Measurements from ENCODE around the gene RNF166. TPM values are rescaled to one million over a fixed set of nuclear protein-coding genes. Genes with fewer than 3 reads are reported as not detected.

RNF166 gene
- total RNA-seq, 1 donor from 2014 or later: 19.4 TPM

DNA sequence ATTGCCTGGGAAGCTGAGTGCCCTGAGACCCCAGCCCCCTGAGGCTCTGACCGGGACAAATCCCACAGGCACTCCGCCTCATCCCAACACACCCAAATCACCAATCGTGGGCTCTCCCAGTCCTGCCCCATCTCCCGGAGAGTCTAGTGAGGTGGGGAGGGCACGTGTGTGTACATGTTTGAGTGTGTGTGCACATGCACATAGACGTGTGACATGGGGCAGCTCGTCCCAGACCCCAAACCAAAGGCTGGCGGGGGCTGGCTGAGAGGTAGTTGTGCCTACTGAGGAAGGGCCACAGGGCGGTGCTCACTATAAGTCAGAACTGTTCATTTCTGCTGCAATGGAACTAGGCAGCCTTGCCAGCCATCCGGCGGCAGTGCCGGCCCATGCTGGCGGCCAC lies 28.5 kb downstream of the RNF166 start:
- H3K27me3 Mint-ChIP-seq: peaks cover 5% of the 10 kb centered on the region
- H3K27ac Mint-ChIP-seq: no peak overlapping the region
- H3K36me3 Mint-ChIP-seq (ENCODE audit: insufficient read depth): no peaks in the 10 kb centered on the region
- no peak for DNase-seq (ENCODE audit: low spot score, unreplicated experiment)
- TF ChIP-seq CTCF (IDR thresholded peaks at IDR 0.05; ENCODE audit: unreplicated experiment): no peak
- H3K4me1 Mint-ChIP-seq (ENCODE audit: low read depth): no peaks in the 10 kb centered on the region
- H3K4me3 Mint-ChIP-seq (ENCODE audit: low read depth): no peak overlapping the region
- no peaks in the 10 kb centered on the region for H3K9me3 Mint-ChIP-seq (ENCODE audit: low read depth)

GRCh38 chr16:88676502-88677242 lies 29.5 kb downstream of the RNF166 start:
- TF ChIP-seq CTCF (IDR thresholded peaks at IDR 0.05; ENCODE audit: unreplicated experiment): no peak
- no peak overlapping the region for H3K4me3 Mint-ChIP-seq (ENCODE audit: low read depth)
- no peaks in the 10 kb centered on the region for H3K9me3 Mint-ChIP-seq (ENCODE audit: low read depth)
- no peaks in the 10 kb centered on the region for H3K36me3 Mint-ChIP-seq (ENCODE audit: insufficient read depth)
- no peaks in the 10 kb centered on the region for H3K4me1 Mint-ChIP-seq (ENCODE audit: low read depth)
- no peaks in the 10 kb centered on the region for H3K27me3 Mint-ChIP-seq
- no peak for DNase-seq (ENCODE audit: low spot score, unreplicated experiment)
- H3K27ac Mint-ChIP-seq: no peak overlapping the region

DNA sequence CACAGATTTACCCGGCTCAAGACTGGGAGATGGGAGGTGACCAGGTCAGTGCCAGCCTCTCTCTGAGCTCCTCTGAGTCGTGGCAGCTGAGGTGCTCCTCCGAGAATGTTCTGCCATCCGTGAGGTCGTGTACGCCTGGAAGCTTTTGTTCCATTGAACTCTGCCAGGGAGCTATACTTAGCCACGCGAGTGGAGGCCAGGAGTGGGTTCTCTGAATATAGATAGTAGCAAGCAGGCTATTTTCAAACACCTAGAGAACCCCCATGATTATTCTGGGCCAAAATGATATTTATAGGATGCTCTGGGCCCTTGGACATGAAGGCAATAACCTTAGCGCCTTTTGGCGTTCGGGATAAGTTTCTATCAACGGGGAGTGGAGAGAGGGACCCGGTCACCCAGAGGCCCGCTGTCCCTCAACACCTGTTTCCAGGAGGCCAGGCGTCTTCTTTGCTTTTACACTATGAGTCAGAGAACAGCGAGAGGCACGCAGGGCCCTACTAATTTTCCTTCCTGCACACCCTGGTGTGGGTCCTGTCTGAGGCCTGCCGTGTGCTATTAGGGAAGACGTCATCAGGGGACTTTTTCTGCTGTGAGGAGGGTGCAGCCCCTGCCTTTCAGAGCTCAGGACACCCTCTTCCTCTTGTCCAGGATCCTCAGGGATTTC lies 32.4 kb downstream of the RNF166 start:
- no peaks in the 10 kb centered on the region for H3K36me3 Mint-ChIP-seq (ENCODE audit: insufficient read depth)
- H3K27me3 Mint-ChIP-seq: no peaks in the 10 kb centered on the region
- H3K9me3 Mint-ChIP-seq (ENCODE audit: low read depth): no peaks in the 10 kb centered on the region
- H3K4me3 Mint-ChIP-seq (ENCODE audit: low read depth): no peak overlapping the region
- H3K27ac Mint-ChIP-seq: no peak overlapping the region
- TF ChIP-seq CTCF (IDR thresholded peaks at IDR 0.05; ENCODE audit: unreplicated experiment): no peak
- no peak for DNase-seq (ENCODE audit: low spot score, unreplicated experiment)
- H3K4me1 Mint-ChIP-seq (ENCODE audit: low read depth): no peaks in the 10 kb centered on the region

DNA sequence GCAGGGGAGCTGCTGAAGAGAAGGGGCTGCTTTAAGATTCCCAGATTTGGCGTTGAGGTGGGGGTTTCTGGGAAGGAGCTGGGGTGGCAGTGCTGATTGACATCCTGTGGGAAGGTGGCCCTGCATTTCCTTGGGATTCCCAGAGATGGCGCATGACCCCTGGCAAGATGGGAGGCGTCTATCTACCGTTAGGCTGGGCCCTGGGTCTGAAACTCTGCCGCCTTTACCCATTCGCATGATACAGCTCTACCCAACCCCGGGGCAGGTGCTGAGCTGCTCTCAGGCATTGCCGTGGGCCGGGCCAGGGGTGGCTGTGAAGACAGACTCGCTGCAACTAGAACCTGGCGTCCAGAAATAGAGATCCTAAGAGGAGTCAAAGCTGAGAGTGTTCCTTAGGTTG lies 33.4 kb downstream of the RNF166 start:
- no peaks in the 10 kb centered on the region for H3K9me3 Mint-ChIP-seq (ENCODE audit: low read depth)
- H3K27ac Mint-ChIP-seq: no peak overlapping the region
- no peaks in the 10 kb centered on the region for H3K27me3 Mint-ChIP-seq
- H3K4me1 Mint-ChIP-seq (ENCODE audit: low read depth): no peaks in the 10 kb centered on the region
- no peak for DNase-seq (ENCODE audit: low spot score, unreplicated experiment)
- no peak overlapping the region for H3K4me3 Mint-ChIP-seq (ENCODE audit: low read depth)
- TF ChIP-seq CTCF (IDR thresholded peaks at IDR 0.05; ENCODE audit: unreplicated experiment): peak; percentile 34
- peaks cover 1% of the 10 kb centered on the region for H3K36me3 Mint-ChIP-seq (ENCODE audit: insufficient read depth)

DNA sequence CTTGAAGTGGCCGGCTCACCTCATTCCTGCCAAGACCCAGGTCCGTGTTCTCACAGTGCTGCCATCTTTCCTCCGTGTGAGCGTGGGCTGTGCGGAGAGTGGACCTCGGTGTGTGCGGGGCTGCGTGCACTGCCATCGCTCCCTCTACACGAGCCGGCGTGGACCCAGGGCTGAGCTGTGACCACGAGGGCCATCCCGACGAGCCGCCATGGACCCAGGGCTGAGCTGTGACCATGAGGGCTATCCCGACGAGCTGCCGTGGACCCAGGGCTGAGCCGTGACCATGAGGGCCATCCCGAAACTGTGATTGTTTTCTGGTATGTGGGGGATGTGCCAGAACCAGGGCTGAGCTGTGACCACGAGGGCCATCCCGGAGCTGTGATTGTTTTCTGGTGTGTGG lies 34.4 kb downstream of the RNF166 start:
- Mint-ChIP-seq H3K27ac (no peak overlapping the region), H3K4me1 (ENCODE audit: low read depth) (no peaks in the 10 kb centered on the region), H3K9me3 (ENCODE audit: low read depth) (no peaks in the 10 kb centered on the region), H3K4me3 (ENCODE audit: low read depth) (no peak overlapping the region), H3K27me3 (no peaks in the 10 kb centered on the region), H3K36me3 (ENCODE audit: insufficient read depth) (peaks cover 1% of the 10 kb centered on the region)
- no peak for TF ChIP-seq CTCF (IDR thresholded peaks at IDR 0.05; ENCODE audit: unreplicated experiment)
- DNase-seq (ENCODE audit: low spot score, unreplicated experiment): no peak
